ENCODE results near the gene IFNW1. TPM values are rescaled to one million over a fixed set of nuclear protein-coding genes. Genes with fewer than 3 reads are reported as not detected.
A peak's percentile ranks its signal among the peaks of the same experiment; 100 is the strongest.
"Not testable (repeated sequence)": the region's sequence is repeated elsewhere in the genome, so short reads cannot be mapped to it uniquely, and the experiment has no call there.

IFNW1 gene
- total RNA-seq, 1 experiment from 2014 or later: not detected

- no peak for TF ChIP-seq KAT7 (CRISPR knock-in tag; IDR thresholded peaks at IDR 0.05; ENCODE audit: borderline replicate concordance)
- TF ChIP-seq PRRX2 (CRISPR knock-in tag; IDR thresholded peaks at IDR 0.05): no peak
- no peak for TF ChIP-seq E2F1 (CRISPR knock-in tag; IDR thresholded peaks at IDR 0.05)
- TF ChIP-seq ZNF671 (CRISPR knock-in tag; IDR thresholded peaks at IDR 0.05): no peak
- no peak for TF ChIP-seq ZBTB43 (CRISPR knock-in tag; IDR thresholded peaks at IDR 0.05)
- TF ChIP-seq ZNF425 (CRISPR knock-in tag; conservative IDR thresholded peaks at IDR 0.05): no peak
- no peak for TF ChIP-seq NFATC4 (CRISPR knock-in tag; IDR thresholded peaks at IDR 0.05)
- TF ChIP-seq EMX1 (CRISPR knock-in tag; IDR thresholded peaks at IDR 0.05): no peak
- no peak for TF ChIP-seq SMAD3 (CRISPR knock-in tag; IDR thresholded peaks at IDR 0.05; ENCODE audit: borderline replicate concordance)
- no peak for TF ChIP-seq ATF2 (CRISPR knock-in tag; IDR thresholded peaks at IDR 0.05; ENCODE audit: borderline replicate concordance, low read depth)
- no peak for TF ChIP-seq MLX (CRISPR knock-in tag; IDR thresholded peaks at IDR 0.05)
- TF ChIP-seq SP1 (CRISPR knock-in tag; conservative IDR thresholded peaks at IDR 0.05): no peak
- no peak for TF ChIP-seq GABPB1 (CRISPR knock-in tag; IDR thresholded peaks at IDR 0.05)
- TF ChIP-seq HMGA2 (CRISPR knock-in tag; IDR thresholded peaks at IDR 0.05): no peak
- H3K9me3 Mint-ChIP-seq: no peaks in the 10 kb centered on the region
- ChIA-PET POLR2A (no interaction called here), CTCF (no interaction called here)
- no peak overlapping the region for H3K27ac Mint-ChIP-seq
- ATAC-seq (no peak), DNase-seq (ENCODE audit: low spot score) (no peak)
- H3K27me3 Mint-ChIP-seq (ENCODE audit: low read depth): peaks cover 8% of the 10 kb centered on the region
- H3K4me3 Mint-ChIP-seq: no peak overlapping the region
- no peaks in the 10 kb centered on the region for H3K36me3 Mint-ChIP-seq
- no peaks in the 10 kb centered on the region for H3K4me1 Mint-ChIP-seq
These were observed 29.7 kb upstream of the IFNW1 start for GRCh38 chr9:21171351-21171750.

GRCh38 chr9:21166560-21166959 is 24.9 kb upstream of the IFNW1 start, which contains the start of gene IFNA21:
Gene IFNA21, minus strand, starts transcription at chr9:21166660. Its CDS starts 48 bp downstream, at chr9:21166612.
- H3K4me3 Mint-ChIP-seq; H3K9me3 Mint-ChIP-seq; H3K36me3 Mint-ChIP-seq; ATAC-seq; H3K4me1 Mint-ChIP-seq; H3K27ac Mint-ChIP-seq; DNase-seq (ENCODE audit: low spot score); H3K27me3 Mint-ChIP-seq (ENCODE audit: low read depth); CTCF ChIA-PET; POLR2A ChIA-PET: not testable (repeated sequence)

GRCh38 chr9:21165516-21165915 is 23.9 kb upstream of the IFNW1 start:
- no peak overlapping the region for H3K27ac Mint-ChIP-seq
- no peak overlapping the region for H3K4me3 Mint-ChIP-seq
- CTCF ChIA-PET: no interaction called here
- ATAC-seq (no peak), DNase-seq (ENCODE audit: low spot score) (no peak)
- POLR2A ChIA-PET: no interaction called here
- H3K36me3 Mint-ChIP-seq: no peaks in the 10 kb centered on the region
- TF ChIP-seq HMGA2 (CRISPR knock-in tag; IDR thresholded peaks at IDR 0.05) (peak; percentile 90), ZNF671 (CRISPR knock-in tag; IDR thresholded peaks at IDR 0.05) (no peak)
- H3K4me1 Mint-ChIP-seq: no peaks in the 10 kb centered on the region
- peaks cover 5% of the 10 kb centered on the region; the same call in 1 of the 2 replicates for H3K9me3 Mint-ChIP-seq
- H3K27me3 Mint-ChIP-seq (ENCODE audit: low read depth): no peaks in the 10 kb centered on the region; the same call in none of the 2 replicates

Measured in WTC11 (cell line).